GM19438 (cell line): ENCODE results near the gene SPATA32.

Experiments
- ATAC-seq: cut with Tn5 transposase; IDR thresholded peaks from one replicate; pipeline ENCODE4 v1.9.1; 2021; ENCODE audit warnings: low read depth; ENCODE audit not compliant: unreplicated experiment

Gene SPATA32

DNA sequence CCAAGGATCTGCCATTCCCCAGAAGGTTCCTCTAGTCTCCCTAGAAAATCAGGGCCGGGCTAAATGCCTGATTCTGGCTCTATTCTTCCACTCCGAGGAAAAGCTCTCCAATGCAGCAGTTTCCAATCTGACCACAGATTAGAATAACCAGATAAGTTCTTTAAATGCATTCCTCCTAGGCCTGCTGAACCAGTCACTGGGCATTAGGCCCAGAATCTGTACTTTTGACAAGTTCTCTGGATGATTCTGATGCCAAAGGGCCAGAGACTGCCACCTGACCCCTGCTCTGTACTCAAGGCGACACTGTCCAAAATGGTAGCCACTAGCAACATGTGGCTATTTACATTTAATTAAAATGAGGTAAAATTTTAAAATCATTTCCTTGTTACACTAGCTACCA is 32.6 kb upstream of the SPATA32 start:
- no peak for ATAC-seq

DNA sequence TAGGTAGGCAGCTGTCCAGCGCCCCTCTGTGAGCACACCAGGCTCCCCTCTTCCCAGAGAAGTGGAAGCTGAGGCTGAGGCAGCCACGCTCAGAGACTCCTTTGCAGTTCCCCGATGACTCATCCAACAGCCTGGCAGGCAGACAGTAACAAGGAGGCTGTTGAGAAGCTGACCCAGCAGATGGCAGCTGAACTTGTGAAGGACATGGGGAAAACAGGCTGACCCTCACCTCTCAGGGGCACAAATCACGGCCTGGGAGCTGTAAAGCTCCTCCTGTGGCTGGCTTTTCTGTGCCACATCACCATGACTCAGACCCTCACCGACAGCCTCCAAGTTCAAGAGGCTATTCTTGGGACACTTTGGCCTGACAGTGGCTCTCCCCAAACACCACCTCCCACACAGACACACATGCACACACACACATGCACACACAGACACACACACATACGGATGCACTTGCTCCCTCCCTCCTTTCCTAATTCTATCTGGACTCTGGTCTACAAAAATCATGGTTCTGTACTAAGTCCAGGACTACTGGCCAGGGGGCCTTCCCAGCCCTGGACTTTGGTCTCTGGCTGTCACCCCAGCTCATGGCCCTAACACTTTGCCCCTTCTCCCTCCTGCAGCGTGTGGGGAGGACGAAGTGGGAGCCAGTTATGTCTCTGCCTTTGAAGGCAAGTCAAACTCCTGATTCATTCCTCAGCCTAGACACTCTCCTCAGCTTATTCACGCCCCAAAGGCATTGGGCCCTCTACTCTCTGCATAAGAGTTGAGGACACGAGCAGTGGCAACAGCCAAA is 31.7 kb upstream of the SPATA32 start:
- ATAC-seq = no peak

DNA sequence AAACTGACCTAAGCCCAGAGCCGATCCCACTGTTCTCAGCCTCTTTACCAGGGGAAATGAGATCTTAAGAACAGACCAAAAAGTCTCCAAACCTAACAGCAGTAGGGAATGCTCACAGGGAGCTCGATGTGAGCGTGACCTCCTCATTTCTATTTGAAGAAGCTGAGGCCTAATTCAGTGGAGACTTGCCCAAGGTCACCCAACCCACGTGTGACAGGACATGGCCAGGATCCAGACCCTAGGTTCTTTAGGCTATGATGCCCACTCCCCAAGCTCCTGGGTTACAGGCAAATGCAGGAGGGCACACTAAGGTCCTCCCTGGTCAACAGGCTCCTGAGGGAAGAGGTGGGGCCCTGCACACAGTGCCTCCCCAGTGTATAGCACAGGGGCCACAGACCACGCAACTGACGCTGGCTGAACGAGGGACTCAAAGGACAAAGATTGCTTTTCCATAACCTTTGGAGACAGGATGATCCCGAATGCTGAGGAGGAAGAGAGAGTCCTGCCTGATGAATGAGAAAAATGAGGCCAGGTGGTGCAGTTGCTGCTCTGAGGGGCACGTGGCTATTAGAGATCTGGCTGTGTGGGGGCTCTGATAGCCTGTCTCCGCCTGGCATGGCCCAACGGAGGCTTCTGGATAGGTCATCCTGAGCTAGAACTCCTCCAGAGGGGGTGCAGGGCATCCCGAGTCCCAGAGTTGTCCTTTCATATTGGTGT is 31.0 kb upstream of the SPATA32 start:
- ATAC-seq = no peak

DNA sequence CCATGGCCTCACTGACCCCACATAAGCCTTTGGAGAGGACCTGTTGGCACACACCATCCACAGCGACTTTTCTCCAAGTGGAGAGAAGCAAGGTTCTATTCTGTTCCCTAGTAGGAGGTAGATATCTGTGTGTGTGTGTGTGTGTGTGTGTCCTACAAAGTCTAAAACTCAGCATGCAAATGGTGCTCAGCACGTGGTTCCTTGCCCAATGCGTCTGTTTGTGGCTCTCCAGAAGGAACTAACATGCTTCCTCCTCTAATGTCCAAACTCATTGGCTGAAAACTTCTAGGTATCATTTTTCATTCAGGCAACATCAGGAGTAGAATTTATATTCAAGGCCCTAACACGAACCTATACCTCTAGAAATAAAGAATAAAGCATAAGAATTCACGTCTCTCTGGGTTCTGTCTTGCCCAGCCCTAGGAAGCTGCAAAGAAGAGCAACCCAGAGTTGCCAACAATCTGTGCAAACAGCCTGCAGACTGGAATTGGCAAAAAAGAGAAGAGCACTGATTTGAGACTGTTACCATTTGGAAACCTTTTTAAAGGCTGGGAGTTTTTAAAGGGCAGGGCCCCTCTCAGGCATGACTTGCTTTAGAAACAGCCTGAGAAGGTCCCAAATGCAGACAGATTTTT is 29.4 kb upstream of the SPATA32 start:
- ATAC-seq = no peak

DNA sequence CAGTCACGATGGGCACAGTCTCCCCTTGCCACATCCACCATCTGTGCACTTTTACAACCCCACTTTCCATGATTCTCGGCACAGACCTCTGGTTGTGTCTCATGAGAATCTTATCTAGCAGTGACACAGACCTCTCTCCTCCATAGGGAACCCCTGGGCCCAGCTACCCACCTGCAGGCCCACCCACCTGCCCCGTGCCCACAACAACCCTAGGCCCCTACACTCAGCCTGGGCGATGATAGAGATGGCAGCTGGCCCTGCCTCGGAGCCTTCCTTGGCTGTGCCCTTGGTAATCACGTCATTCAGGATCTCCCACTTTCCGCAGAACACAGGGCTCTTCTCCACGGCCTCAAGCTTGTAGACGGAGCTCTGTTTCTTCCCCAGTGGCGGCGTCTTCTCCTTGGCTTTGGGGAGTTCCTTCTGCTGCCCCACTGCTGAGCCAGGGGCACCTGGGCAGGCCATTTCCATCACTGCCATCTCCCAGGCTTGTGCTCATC is 28.4 kb upstream of the SPATA32 start:
- ATAC-seq = no peak

DNA sequence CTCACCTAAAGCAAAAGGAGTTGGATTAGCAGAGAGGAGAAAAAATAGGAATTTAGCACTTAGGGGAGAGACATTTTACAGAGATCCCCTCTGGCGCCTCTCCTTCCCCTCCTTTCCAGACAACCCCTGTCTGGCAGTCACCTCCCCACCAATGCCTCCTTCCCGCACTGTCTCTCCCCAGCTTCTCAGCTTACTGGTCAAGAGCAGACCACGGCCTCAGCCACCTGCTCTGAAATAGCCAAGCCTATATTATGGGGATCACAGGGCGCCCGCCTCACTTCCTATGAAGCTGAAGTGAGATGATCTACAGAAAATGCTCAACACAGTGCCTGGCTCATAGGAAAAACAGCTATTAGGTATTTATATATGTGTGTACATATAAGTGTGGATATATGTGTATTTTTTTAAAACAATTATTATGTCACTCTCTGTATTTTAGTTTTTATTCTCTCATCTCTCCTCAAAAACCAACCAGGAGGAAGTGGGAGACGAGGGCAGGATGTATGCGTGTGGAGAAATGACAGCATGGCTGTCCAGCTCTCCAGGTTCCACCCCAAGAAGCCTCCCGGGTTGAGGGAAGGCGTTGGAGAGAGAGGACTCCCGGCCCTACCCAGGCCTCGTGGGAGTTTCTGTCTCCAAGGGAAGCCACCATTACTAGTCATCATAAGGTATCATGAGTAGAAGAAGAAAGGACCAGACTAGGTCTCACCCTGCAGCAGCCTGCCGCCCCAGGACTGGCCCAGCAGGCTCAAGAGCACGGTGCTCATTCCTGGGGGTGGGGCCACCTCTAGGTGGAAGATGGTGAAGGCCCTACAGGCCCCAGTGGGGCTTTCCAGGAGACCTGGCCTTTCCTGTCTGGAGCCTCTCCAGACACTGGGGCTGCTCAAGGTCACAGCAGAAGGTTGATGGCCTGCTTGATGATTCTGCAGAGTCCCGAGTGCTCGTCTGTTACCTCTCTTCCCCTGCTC is 27.7 kb upstream of the SPATA32 start:
- no peak for ATAC-seq

DNA sequence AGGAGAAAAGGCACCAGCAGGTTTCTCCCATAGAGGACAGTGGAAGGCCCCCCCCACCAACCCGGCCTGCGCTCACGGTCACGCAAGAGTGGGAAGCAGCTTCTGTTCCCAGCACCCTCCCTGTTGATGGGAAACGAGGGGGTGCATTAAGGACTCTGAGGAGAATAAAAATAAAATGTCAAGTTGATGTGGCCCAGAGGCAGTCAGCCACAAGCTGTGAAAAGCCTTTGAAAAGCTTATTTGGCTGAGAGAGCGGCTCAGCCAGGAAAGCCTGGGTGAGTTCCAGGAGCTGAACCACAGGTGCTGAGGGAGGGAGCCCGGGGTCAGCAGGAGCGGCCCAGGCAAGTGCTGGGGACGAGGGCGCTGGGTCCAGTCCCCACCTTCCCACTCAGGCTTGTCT is 26.9 kb upstream of the SPATA32 start:
- no peak for ATAC-seq

DNA sequence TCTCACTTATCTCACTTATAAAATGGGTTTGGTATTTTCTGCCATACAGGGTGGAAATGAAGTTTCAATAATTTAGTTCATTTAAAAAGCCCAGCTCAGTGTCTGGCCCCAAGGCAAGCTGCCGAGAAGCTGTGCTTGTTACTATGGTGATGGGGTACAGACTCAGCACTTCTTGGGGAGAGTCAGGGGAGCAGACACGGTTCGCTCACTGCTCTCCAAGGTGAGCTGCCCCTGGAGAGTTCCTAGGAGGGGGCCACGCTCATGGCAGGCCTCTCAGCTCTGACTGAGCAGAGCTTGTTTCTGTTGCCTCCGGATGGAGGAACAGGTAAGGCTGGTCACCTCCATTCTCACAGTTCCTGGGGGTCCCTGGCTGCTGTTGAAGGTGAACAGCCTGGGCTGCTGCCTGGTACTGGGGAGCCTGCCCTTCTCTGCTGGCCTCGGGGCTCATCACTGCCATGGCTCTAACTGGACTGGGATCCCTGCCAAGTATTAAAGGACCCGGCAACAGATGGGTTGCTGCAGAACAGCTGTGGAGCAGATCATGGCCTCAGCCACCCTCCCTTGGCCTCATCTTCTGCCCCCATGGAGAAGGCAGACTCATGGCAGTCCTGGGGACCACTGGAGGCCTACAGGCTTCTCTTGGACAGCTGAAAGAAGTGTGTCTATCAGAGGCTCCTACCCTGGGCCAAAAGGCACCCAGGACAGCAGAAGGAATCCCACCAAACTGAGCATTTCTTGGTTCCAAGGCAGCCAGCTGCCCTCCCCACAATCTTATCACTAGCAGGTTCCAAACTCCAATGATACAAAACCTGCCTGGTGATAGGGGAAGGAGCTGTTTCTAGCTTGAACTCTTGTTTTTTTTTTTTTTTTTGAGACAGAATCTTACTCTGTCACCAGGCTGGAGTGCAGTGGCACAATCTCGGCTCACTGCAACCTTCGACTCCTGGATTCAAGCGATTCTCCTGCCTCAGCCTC is 25.9 kb upstream of the SPATA32 start:
- ATAC-seq = no peak

DNA sequence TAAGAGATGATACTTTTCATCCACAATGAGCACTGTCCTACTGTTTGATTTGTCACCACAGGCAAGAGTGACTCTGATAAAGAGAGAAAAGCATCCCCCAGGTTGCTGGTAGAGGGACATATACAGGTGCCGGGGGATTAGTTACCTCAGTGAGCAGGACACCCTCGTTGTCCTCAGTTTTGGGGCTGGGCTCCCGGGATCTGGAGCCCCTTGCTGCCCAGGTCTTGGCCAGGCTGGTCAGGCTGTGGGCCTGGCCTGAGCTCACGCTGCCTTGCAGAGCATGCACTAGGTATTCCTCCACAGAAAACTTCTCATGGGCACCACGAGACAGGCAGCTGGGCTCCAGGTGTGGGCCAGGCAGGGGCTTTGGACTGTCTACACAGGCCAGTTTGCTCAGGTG is 24.4 kb upstream of the SPATA32 start:
- ATAC-seq = no peak

DNA sequence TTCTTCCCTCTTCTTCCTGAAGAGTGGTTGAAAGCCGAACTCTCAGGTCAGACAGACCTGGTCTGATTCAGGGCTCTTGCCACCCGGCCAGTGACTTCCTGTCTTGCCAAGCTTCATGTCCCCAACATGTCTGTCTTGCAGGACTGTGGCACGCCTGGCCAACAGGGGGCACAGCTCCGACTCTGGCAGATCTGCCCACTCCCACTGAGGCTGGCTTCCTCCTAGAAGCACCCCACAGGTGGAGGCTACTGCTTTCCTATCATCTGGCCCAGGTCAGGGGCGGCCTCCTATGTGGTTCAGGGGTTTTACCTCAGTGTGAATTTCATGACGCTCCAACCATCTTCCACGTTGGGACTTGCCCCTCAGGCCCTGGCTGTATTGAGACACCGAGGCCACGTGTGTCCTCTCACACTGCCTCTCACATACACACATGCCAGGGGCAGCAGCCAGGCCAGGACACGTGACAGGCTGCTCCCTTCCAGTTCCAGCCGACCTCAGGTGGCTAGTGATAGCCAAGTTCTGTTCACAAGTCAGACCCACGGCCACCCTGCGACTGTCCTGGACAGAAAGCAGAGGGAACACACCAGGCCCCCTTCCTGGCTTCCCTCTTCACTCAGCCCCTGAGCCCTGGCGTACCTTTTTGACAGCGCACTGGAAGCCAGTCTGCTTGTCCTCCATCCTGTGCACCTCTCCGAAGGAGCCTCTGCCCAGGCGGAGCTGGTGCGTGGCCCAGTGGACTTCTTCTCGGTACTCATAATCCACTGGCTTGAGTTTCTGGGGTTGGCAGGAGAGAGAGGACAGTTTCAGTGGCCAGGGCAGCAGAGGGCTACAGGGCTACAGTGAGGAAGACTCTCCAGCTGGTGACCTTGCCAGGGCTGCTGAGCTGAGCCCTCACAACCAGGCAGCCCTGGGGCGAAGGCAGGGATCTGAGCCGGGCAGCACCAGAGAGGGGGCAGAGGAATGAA is 22.6 kb upstream of the SPATA32 start:
- ATAC-seq = no peak

DNA sequence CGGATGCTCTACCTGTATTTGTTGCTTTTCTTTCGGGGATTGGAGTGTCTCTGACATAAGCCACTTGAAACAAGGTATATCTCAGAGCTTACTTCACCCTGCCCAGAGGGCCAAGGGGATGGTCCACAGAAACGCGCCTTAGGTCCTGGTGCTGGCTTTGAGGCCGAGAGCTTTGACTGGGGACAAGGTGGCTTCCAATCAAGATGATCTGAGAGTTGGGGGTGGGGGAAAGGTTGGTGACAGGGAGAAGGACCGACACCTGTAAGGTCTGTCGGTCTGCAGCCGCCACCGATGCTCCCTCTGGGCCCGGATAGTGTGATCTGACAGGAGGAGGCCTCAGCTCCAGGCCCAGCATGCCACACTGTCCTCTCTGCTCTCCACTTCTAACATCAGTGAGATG is 21.8 kb upstream of the SPATA32 start:
- ATAC-seq = no peak

DNA sequence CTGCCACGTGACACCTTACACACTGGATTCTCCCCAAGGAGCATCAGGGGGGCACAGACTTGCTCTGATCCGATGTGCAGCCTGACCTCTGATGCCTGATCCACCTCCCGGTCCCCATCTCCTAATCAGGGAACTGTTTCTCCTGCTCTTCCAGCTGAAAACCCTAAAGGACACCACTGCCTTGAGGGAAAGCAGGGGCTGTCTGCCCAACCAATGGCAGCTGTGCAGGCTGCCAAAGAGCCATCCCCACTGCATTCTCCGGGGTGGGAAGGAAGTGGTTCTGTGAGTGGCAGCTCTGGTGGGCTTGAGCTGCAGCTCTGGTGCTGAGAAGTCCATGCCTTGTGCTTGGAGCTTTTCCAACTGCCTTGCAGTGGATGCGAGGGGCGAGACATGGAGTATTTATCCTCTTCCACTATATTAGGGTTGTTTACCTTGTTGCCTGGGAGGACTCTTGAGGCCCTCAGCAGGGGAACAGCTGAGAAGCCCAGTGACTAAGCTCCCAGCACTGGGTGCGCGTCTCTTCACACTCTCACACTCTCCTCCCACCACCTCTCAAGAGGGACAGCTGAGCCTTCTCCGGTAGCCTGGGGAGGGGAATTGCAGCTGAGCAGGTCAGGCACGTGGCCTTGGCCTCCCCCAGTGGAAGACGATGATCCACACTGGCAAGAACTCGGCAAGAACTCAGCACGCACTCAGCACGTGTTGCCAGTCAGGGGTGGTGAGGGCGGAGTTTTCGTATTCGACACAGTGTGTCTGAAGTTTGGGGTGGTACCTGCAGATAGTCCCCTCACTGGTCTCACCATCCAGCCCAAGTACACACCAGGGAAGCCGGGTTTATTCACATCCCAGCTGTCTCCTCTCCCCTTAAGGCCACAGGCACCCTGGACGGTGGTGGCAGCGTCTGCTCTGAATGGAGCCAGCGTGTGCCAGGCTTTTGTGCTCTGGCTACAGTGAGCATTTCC is 21.1 kb upstream of the SPATA32 start:
- no peak for ATAC-seq

DNA sequence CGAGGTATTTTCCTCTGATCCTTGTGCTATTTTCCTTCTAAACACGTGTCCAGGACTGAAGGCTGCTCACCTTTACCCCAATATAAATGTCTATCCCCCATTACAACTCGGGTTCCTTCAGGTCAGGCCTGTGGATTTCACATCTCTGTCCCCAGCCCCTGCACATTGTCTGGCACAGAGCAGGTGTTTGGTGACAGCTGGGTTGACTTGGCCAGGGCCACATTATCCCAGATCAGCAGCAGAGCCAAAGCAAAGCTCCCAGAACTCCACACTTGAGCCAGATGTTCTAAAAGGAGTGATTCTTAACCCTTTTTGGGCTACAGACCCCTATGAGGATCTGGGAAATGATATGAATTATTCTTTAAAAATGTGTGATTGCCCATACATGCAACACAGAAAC is 18.0 kb upstream of the SPATA32 start:
- ATAC-seq = no peak

DNA sequence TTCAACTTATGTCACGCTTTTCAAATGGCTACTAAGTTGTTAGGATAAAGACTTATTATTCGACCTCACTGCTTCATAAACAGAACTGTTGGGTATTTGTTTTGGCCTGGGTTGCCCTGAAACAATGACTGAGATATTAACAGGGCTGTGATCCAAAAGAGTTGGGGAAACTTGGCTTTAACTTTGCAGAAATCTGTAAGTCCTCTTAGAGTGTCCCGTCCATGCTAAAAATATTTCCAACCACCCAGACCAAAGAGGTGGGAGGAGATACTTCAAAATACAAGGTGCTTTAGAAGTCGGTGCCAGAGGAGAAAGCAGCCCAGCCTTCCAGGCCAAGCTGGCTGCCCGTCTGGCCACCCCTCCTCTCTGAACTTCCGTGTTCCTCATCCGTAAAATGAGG is 16.1 kb upstream of the SPATA32 start:
- no peak for ATAC-seq

DNA sequence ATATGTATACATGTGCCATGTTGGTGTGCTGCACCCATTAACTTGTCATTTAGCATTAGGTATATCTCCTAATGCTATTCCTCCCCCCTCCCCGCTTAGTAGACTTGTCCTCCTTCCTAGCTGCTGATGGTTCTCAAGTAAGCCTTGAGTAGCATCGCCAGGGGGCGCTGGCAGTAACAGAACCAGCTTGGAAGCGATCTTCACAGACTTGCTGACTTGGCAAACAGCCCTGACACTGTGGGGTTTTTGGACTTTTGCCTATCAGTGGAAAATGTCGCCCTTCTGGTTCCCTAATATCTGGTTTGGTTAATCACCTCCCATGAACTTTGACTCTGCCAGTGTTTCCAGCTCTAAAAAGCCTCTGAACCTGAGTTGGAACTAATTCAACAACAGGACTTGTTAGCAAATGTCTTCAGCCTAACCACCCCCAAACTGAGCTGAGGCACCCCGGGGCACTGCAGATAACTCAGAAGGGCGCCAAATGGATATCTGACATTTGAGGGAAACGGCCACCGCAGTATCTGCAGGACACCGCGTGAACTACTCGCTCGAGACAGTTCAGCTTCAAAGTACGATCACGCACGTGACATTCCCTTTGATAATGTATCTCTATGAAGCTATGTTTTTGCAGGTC is 15.4 kb upstream of the SPATA32 start:
- ATAC-seq = no peak

DNA sequence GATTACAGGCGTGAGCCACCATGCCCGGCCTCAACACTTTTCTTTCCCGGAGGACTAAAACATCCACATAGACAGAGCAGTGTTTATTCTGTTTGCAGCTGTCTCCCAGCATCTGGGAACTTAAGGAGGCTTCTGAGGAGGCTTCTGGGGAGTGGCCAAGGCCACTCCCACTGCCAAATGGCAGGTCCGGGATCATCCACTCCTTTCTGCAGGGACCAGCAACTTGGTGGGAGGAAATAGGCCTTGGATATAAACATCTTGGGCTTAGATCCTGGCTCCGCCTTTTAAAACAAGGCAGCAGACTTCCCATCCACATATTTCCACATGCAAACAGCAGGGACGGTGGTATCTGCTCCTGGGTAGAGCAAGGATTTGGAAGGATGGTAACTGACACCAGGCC is 14.1 kb upstream of the SPATA32 start:
- no peak for ATAC-seq

DNA sequence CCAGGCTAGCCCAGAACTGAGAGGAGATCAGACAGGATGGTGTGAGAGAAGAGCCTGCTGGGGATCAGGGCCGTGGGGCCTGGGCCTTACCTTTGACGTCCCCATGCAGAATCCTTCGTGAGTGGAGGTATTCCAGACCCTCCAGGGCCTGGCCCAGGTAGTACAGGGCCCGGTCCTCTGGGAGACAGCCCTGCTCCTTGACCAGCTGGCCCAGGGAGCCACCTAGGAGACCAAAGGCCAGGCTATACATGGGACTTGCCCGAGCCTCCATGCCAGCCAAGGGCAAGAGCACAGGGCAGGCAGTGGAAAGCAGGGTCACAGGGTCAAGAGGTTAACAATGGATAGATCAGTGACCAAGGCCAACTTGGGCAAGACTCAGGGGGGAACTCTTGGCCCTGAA is 12.1 kb upstream of the SPATA32 start:
- no peak for ATAC-seq
